ENCODE results near the gene TMEM38B. TPM values are rescaled to one million over a fixed set of nuclear protein-coding genes. Genes with fewer than 3 reads are reported as not detected.
A peak's percentile ranks its signal among the peaks of the same experiment; 100 is the strongest.

Gene TMEM38B
- polyA plus RNA-seq, 3 donors: 4.5 to 14.8 (median 12.2) TPM

GRCh38 chr9:105706156-105706555 is 11.8 kb downstream of the TMEM38B start:
- WGBS (ENCODE audit: insufficient coverage): 100% methylated on average over 7 of the region's 8 CpGs
- Histone ChIP-seq H3K79me2 (ENCODE audit: insufficient read depth, low read length) (peaks cover 3% of the 10 kb centered on the region), H3K4me1 (ENCODE audit: control insufficient read depth in 1 of 2, insufficient read depth in 2 of 2, low read length in 2 of 2) (no peaks in the 10 kb centered on the region), H3K9me3 (replicated peaks in 1 of 2; ENCODE audit: control insufficient read depth in 1 of 2, insufficient read depth in 1 of 2, low read length in 2 of 2) (no peaks in the 10 kb centered on the region), H2AFZ (ENCODE audit: insufficient read depth, low read depth, low read length, poor library complexity, severe bottlenecking) (no peak overlapping the region), H3K36me3 (replicated peaks in 1 of 2; ENCODE audit: control insufficient read depth in 1 of 2, insufficient read depth in 2 of 2, low read length in 2 of 2) (no peaks in the 10 kb centered on the region), H3K9ac (ENCODE audit: insufficient read depth, low read length, poor library complexity, severe bottlenecking) (no peak overlapping the region), H3K4me2 (replicated peaks; ENCODE audit: extremely low read depth, low read length, poor library complexity, severe bottlenecking) (no peak overlapping the region), H4K20me1 (ENCODE audit: insufficient read depth, low read length) (no peaks in the 10 kb centered on the region), H3K27ac (ENCODE audit: low read depth in 1 of 2, low read length in 2 of 2) (no peak overlapping the region), H3K4me3 (replicated peaks in 1 of 3; ENCODE audit: low read depth in 2 of 3, low read length in 3 of 3) (no peak overlapping the region), H3K27me3 (ENCODE audit: control insufficient read depth in 2 of 2, insufficient read depth in 2 of 2, low read length in 2 of 2) (no peaks in the 10 kb centered on the region)
- intact Hi-C loops (cut with micrococcal nuclease): no loop called here
- no peak for DNase-seq
- Mint-ChIP-seq H3K27me3 (ENCODE audit: low read depth in 3 of 3) (no peaks in the 10 kb centered on the region), H3K36me3 (peaks cover 6 to 10% of the 10 kb centered on the region in 2 donors), H3K27ac (no peak overlapping the region), H3K4me3 (no peak overlapping the region), H3K9me3 (peaks cover 0 to 2% (median 0%) of the 10 kb centered on the region in 7 donors), H3K4me1 (peaks cover 6% of the 10 kb centered on the region)
- no peak for TF ChIP-seq CTCF (IDR thresholded peaks at IDR 0.05)

DNA sequence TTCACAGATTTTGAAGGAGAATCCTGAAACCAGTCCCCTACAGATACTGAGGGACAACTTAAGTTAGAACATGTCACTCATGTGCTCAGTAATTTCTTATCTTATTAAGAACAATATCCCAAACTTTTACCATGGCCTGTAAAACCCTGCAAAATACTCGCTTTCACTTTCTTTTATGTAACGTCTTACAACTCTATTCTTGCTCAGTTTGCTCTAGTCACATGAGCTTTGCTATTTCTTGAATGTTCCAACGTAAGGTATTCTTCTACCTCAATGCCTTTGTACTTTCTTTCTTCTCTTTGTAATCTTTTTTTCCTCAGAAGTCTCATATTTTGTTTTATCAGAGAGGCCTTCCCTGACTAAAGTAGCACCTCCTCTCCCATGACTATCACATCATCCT is 14.1 kb downstream of the TMEM38B start:
- peaks cover 6% of the 10 kb centered on the region for H3K4me1 Mint-ChIP-seq
- intact Hi-C loops (cut with micrococcal nuclease): no loop called here
- Histone ChIP-seq H3K79me2 (ENCODE audit: insufficient read depth, low read length) (no peaks in the 10 kb centered on the region), H3K4me2 (replicated peaks; ENCODE audit: extremely low read depth, low read length, poor library complexity, severe bottlenecking) (no peak overlapping the region), H4K20me1 (ENCODE audit: insufficient read depth, low read length) (no peaks in the 10 kb centered on the region), H3K27ac (ENCODE audit: low read depth in 1 of 2, low read length in 2 of 2) (no peak overlapping the region), H3K27me3 (ENCODE audit: control insufficient read depth in 2 of 2, insufficient read depth in 2 of 2, low read length in 2 of 2) (no peaks in the 10 kb centered on the region), H2AFZ (ENCODE audit: insufficient read depth, low read depth, low read length, poor library complexity, severe bottlenecking) (no peak overlapping the region), H3K4me3 (replicated peaks in 1 of 3; ENCODE audit: low read depth in 2 of 3, low read length in 3 of 3) (no peak overlapping the region), H3K36me3 (replicated peaks in 1 of 2; ENCODE audit: control insufficient read depth in 1 of 2, insufficient read depth in 2 of 2, low read length in 2 of 2) (no peaks in the 10 kb centered on the region), H3K9ac (ENCODE audit: insufficient read depth, low read length, poor library complexity, severe bottlenecking) (no peak overlapping the region), H3K4me1 (ENCODE audit: control insufficient read depth in 1 of 2, insufficient read depth in 2 of 2, low read length in 2 of 2) (no peaks in the 10 kb centered on the region), H3K9me3 (replicated peaks in 1 of 2; ENCODE audit: control insufficient read depth in 1 of 2, insufficient read depth in 1 of 2, low read length in 2 of 2) (peaks cover 0 to 8% of the 10 kb centered on the region in 2 donors)
- TF ChIP-seq CTCF (IDR thresholded peaks at IDR 0.05): no peak
- H3K27me3 Mint-ChIP-seq (ENCODE audit: low read depth in 3 of 3): no peaks in the 10 kb centered on the region
- 7% methylated on average over 3 of the region's 3 CpGs for WGBS (ENCODE audit: insufficient coverage)
- peaks cover 6 to 12% of the 10 kb centered on the region in 2 donors for H3K36me3 Mint-ChIP-seq
- DNase-seq: no peak
- H3K27ac Mint-ChIP-seq: peak overlapping the region in 2 of 7 donors; percentile 17 to 42
- peaks cover 0 to 2% (median 0%) of the 10 kb centered on the region in 7 donors for H3K9me3 Mint-ChIP-seq
- peak overlapping the region in 1 of 2 donors; percentile 0 for H3K4me3 Mint-ChIP-seq
